HFF-Myc (cell line): ENCODE results near the gene KRT20.
A peak's percentile ranks its signal among the peaks of the same experiment; 100 is the strongest.
"Not testable (repeated sequence)": the region's sequence is repeated elsewhere in the genome, so short reads cannot be mapped to it uniquely, and the experiment has no call there.

Experiments
- DNase-seq: peaks from one replicate; pipeline ENCODE4 v3.0.0-alpha.2; 2011; ENCODE audit warnings: low read depth; ENCODE audit errors: extremely low read depth
- H3K4me3 ChIP-seq: replicated peaks from 2 replicates; pipeline ENCODE4 v1.5.1; 2011; ENCODE audit warnings: low read depth, mild to moderate bottlenecking, control low read depth, low read length
- CTCF ChIP-seq: IDR thresholded peaks from 2 replicates; pipeline ENCODE4 v1.5.1; 2012; ENCODE audit warnings: mild to moderate bottlenecking, low read depth, low read length, control low read depth; ENCODE audit errors: missing control alignments

KRT20 gene, protein sequence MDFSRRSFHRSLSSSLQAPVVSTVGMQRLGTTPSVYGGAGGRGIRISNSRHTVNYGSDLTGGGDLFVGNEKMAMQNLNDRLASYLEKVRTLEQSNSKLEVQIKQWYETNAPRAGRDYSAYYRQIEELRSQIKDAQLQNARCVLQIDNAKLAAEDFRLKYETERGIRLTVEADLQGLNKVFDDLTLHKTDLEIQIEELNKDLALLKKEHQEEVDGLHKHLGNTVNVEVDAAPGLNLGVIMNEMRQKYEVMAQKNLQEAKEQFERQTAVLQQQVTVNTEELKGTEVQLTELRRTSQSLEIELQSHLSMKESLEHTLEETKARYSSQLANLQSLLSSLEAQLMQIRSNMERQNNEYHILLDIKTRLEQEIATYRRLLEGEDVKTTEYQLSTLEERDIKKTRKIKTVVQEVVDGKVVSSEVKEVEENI

DNA sequence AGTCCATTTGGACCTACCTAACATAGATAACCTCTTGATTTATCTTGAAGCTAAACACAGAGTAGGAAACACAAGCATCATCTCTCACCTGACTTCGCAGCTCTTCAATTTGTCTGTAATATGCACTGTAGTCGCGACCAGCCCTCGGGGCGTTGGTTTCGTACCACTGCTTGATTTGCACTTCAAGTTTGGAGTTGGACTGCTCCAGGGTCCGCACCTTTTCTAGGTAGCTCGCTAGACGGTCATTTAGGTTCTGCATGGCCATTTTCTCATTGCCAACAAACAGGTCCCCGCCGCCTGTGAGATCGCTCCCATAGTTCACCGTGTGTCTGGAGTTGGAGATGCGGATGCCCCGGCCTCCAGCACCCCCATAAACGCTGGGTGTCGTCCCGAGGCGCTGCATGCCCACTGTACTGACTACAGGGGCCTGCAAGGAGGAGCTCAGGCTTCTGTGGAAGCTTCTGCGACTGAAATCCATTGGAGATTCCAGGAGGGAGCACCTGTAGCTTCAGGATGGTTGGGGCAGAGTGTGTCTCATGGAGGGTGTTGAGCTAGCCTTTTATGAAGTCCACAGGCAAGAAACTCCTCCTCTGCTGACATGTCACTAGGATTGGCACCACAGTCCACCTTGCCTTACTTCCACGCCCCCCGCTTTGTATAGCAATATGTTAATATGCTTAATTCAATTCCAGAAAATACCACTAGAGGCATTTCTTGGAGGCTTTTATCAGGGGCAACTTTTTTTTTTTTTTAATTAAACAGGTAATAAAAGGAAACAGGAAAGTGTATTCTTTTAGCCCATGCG lies at the start of gene KRT20:
KRT20 (minus strand) TSS at position 535 of the 805 bp plus-strand sequence; CDS start at position 478, 57 bp downstream.
- no peak for DNase-seq
- peak; percentile 6 for TF ChIP-seq CTCF
- no peak within 1 kb of the TSS for H3K4me3 ChIP-seq

- DNase-seq, result no peak
- TF ChIP-seq CTCF, result no peak
These were observed 47.6 kb upstream of the KRT20 start for GRCh38 chr17:40932608-40933007.

DNA sequence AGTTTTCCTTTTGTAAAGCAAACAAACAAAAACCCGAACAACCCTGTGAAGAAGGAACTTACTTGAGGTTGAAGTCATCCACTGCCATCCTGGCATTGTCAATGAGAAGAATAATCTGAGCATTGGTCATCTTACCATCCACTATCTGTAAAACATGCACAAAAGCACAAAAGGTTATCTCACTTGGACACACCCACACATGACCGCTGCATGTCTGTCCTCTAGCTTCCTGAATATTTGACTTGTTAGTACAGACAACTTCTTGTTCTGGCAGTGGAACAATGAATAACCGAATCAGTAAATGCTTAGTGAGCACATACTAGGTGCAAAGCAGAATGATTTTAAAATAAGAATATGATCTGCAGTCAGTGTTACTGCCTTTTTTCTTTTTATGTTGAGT lies 46.3 kb upstream of the KRT20 start:
- TF ChIP-seq CTCF, result no peak
- H3K4me3 ChIP-seq, result no peak overlapping the region
- no peak for DNase-seq

More at GRCh38 chr17:40932608-40933007, 47.6 kb upstream of the KRT20 start:
- no peak overlapping the region for H3K4me3 ChIP-seq

DNA sequence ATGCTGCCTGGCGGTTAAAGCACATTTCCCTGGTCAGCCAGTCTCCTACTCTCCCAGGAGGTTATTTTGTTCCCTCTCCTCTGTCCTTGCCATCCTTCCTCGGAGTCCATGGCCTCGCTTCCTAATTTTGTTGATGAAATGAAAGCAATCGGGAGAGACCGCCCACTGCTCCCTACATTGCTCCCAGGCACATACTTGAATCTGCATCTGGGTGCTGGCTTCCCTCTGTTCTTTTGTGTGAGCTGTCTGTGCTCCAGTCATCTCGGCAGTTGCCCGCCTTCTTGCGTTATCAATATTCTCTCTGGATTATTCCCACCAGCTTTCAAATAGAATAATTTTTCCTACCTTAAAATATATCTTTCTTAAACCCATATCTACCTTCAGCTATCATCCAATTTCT lies 41.3 kb upstream of the KRT20 start:
- no peak for TF ChIP-seq CTCF
- no peak for DNase-seq
- no peak overlapping the region for H3K4me3 ChIP-seq

GRCh38 chr17:40922239-40922638 lies 37.2 kb upstream of the KRT20 start:
- no peak overlapping the region for H3K4me3 ChIP-seq
- TF ChIP-seq CTCF, result no peak
- peak; percentile 61 for DNase-seq

- DNase-seq, result no peak
- H3K4me3 ChIP-seq, result no peak overlapping the region
- TF ChIP-seq CTCF, result no peak
These were observed 36.0 kb upstream of the KRT20 start for GRCh38 chr17:40921026-40921425.

GRCh38 chr17:40917116-40917515 lies 32.1 kb upstream of the KRT20 start:
- DNase-seq, H3K4me3 ChIP-seq: not testable (repeated sequence)
